ENCODE data around the gene DNAJB8. TPM values are rescaled to one million over a fixed set of nuclear protein-coding genes. Genes with fewer than 3 reads are reported as not detected.

The DNAJB8 gene
- polyA plus RNA-seq, 1 experiment: not detected

DNA sequence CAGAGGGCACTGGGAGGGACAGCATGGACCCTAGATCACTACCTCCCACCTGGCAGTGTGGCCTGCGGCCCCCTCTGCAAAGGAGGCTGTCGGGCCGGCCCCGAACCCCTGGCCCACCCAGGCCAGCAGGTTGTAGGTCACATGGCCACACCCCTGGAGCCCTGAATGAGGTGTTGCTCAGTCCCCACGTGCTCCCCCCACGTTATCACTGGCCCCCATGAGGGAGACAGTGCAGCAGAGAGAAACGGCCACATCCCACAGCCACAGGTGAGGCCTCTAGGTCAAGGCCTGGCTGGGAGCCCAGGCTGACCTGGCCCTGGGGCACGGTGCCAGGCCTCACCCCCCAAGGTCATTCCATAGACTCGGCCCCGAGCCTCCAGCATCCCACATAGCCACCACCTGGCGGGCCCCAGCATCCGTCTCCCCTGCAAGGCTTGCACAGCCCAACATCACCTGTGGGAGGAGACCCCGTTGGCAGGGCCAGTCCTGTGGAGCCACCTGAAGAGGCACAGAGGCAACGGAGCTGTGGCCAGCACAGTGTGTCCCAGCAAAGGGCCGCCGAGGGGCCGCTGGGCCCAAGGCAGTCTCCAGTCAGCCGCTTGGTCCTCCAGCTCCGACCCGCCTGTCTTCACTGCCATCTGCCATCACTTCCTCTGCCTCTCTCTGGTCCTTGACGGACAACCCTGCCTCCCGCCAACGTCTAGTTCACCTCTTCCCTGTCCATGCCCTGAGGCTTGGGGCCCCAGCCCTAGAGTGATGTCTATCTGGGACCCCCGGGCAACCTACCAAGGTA lies 53.1 kb downstream of the DNAJB8 start:
- no peak overlapping the region for H3K27ac ChIP-seq (ENCODE audit: low read depth, low read length)
- H3K27me3 ChIP-seq (ENCODE audit: control insufficient read depth, insufficient read depth, low read length): no peaks in the 10 kb centered on the region
- H3K4me3 ChIP-seq (ENCODE audit: low read depth, low read length): no peak overlapping the region
- DNase-seq (ENCODE audit: low read depth, low spot score): no peak
- H3K9me3 ChIP-seq (ENCODE audit: control insufficient read depth, insufficient read depth, low read length): peaks cover 5% of the 10 kb centered on the region; the same call in 1 of the 2 replicates
- CTCF ChIA-PET: no interaction called here
- POLR2A ChIA-PET: no interaction called here
- TF ChIP-seq, protein P1, sequence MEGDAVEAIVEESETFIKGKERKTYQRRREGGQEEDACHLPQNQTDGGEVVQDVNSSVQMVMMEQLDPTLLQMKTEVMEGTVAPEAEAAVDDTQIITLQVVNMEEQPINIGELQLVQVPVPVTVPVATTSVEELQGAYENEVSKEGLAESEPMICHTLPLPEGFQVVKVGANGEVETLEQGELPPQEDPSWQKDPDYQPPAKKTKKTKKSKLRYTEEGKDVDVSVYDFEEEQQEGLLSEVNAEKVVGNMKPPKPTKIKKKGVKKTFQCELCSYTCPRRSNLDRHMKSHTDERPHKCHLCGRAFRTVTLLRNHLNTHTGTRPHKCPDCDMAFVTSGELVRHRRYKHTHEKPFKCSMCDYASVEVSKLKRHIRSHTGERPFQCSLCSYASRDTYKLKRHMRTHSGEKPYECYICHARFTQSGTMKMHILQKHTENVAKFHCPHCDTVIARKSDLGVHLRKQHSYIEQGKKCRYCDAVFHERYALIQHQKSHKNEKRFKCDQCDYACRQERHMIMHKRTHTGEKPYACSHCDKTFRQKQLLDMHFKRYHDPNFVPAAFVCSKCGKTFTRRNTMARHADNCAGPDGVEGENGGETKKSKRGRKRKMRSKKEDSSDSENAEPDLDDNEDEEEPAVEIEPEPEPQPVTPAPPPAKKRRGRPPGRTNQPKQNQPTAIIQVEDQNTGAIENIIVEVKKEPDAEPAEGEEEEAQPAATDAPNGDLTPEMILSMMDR (IDR thresholded peaks at IDR 0.05; ENCODE audit: low read depth, low read length): no peak

DNA sequence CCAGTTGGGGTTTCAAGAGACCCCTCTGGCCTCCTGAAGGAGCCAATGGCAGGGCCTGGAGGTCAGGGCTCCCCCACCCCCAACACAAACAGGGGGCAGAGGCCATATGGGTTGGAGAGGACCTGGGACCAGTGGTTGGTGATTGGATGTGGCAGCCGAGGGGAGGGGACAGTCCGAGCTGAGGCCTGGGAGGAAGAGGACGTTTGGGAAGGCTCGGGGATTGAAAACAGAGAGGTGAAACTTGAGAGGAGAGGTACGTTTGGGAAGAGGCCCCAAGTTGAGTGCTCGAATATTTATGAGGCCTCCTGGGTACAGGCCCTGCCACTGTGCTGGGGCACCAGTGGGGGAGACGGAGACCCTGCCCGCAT lies 53.7 kb downstream of the DNAJB8 start:
- ChIA-PET CTCF (no interaction called here), POLR2A (no interaction called here)
- H3K27me3 ChIP-seq (ENCODE audit: control insufficient read depth, insufficient read depth, low read length): no peaks in the 10 kb centered on the region
- H3K9me3 ChIP-seq (ENCODE audit: control insufficient read depth, insufficient read depth, low read length): no peaks in the 10 kb centered on the region; the same call in 1 of the 2 replicates
- H3K27ac ChIP-seq (ENCODE audit: low read depth, low read length): no peak overlapping the region
- TF ChIP-seq, protein P1 (IDR thresholded peaks at IDR 0.05; ENCODE audit: low read depth, low read length): no peak
- H3K4me3 ChIP-seq (ENCODE audit: low read depth, low read length): no peak overlapping the region
- no peak for DNase-seq (ENCODE audit: low read depth, low spot score)

Other genes with a start within 250 kb of the DNAJB8 start
- gene GATA2, start 26.3 kb upstream of the DNAJB8 start, polyA plus RNA-seq (2011; rRNA removed): 4.8 and 6.1 TPM in 2 replicates
- gene RPN1, start 183.9 kb upstream of the DNAJB8 start, polyA plus RNA-seq (2011; rRNA removed): 403 and 458 TPM in 2 replicates

Measured in AG04450 (cell line).